Neural crest cell (in vitro differentiated cells): ENCODE measurements around the gene EYA3. TPM values are rescaled to one million over a fixed set of nuclear protein-coding genes. Genes with fewer than 3 reads are reported as not detected.

Source experiments
- DNase-seq: peaks from one replicate; pipeline ENCODE4 v3.0.0; 2021; ENCODE audit warnings: low read depth, mixed read lengths, low spot score
- H3K27ac Mint-ChIP-seq: one replicate; pipeline ENCODE4 v1.8.0; 2021; ENCODE audit warnings: mild to moderate bottlenecking, mixed read lengths; ENCODE audit not compliant: unreplicated experiment
- H3K27me3 Mint-ChIP-seq: 2 replicates; pipeline ENCODE4 v1.8.0; 2021; ENCODE audit warnings: low read depth, mild to moderate bottlenecking, mixed read lengths
- H3K36me3 Mint-ChIP-seq: 2 replicates; pipeline ENCODE4 v1.8.0; 2021; ENCODE audit warnings: low read depth, mild to moderate bottlenecking, mixed read lengths
- H3K4me1 Mint-ChIP-seq: 2 replicates; pipeline ENCODE4 v1.8.0; 2021; ENCODE audit warnings: mixed read lengths
- H3K4me3 Mint-ChIP-seq: one replicate; pipeline ENCODE4 v1.8.0; 2021; ENCODE audit warnings: mild to moderate bottlenecking, mixed read lengths
- H3K9me3 Mint-ChIP-seq: 2 replicates; pipeline ENCODE4 v1.8.0; 2021; ENCODE audit warnings: mixed read lengths
- total RNA-seq: library from RNA; stranded (reverse); gene quantifications from 2 replicates; pipeline ENCODE4 v1.2.1, GENCODE V29; 2021
- TF ChIP-seq, protein P1 (sequence below): fragments of 200-600 bp; sonication (generic); conservative IDR thresholded peaks from 2 replicates; pipeline ENCODE4 v1.5.0; 2021; ENCODE audit warnings: antibody characterized with exemption, mild to moderate bottlenecking

The EYA3 gene
- total RNA-seq, 1 donor from 2014 or later: 35.9 TPM

DNA sequence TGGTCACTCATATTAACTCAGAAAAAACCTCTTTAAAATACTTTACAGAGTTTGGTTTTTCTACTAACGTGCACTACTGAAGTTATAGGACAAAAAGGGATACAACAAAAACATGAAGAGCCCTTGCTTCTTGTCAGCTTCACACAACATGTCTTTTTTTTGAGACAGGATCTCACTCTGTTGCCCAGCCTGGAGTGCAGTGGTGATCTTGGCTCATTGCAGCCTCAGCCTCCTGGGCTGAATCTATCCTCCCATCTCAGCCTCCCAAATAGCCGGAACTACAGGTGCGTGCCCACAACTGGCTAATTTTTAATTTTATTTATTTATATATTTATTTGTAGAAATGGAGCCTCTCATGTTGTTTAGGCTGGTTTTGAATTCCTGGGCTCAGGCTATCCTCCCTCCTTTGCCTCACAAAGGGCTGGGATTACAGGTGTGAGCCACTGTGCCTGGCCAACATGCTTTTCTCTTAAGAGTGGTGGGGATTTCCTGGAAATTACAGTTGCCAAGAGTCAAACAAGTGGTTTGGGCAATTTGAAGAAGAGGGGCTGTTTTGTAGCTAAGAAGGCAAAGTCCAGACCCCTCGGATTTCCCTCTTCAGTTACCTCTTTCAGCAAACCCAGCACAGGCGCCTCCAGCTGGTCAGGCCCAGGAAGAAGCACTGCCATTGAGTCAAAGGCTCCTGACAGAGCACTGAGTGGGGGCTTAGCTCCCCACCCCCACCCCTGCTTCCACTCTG is 160.0 kb downstream of the EYA3 start:
- DNase-seq: no peak
- Mint-ChIP-seq H3K27ac (no peak overlapping the region), H3K4me3 (no peak overlapping the region), H3K27me3 (peaks cover 8% of the 10 kb centered on the region), H3K4me1 (no peaks in the 10 kb centered on the region), H3K9me3 (no peaks in the 10 kb centered on the region), H3K36me3 (no peaks in the 10 kb centered on the region)
- TF ChIP-seq, protein P1, sequence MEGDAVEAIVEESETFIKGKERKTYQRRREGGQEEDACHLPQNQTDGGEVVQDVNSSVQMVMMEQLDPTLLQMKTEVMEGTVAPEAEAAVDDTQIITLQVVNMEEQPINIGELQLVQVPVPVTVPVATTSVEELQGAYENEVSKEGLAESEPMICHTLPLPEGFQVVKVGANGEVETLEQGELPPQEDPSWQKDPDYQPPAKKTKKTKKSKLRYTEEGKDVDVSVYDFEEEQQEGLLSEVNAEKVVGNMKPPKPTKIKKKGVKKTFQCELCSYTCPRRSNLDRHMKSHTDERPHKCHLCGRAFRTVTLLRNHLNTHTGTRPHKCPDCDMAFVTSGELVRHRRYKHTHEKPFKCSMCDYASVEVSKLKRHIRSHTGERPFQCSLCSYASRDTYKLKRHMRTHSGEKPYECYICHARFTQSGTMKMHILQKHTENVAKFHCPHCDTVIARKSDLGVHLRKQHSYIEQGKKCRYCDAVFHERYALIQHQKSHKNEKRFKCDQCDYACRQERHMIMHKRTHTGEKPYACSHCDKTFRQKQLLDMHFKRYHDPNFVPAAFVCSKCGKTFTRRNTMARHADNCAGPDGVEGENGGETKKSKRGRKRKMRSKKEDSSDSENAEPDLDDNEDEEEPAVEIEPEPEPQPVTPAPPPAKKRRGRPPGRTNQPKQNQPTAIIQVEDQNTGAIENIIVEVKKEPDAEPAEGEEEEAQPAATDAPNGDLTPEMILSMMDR: no peak

DNA sequence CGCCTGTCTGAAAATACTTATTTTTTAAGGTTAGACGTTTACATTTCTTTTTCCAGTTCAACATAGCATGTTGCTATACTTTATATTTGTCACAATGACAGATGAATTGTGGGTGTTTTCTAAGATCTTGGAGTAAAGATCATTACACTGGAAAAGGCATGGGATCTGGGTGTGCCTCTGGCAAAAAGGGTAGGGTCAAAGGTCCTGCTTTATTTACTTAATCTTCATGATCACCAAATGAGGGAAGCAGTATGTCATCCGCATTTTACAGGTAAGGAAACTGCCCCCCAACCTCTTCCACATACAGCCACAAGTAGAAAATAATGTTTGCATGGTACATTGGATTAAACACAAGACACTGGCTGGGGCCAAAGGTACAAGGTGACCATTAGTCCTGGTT is 166.1 kb downstream of the EYA3 start:
- H3K27ac Mint-ChIP-seq: no peak overlapping the region
- no peak overlapping the region for H3K4me3 Mint-ChIP-seq
- H3K9me3 Mint-ChIP-seq: no peaks in the 10 kb centered on the region
- no peaks in the 10 kb centered on the region for H3K36me3 Mint-ChIP-seq
- H3K4me1 Mint-ChIP-seq: no peaks in the 10 kb centered on the region
- DNase-seq: no peak
- TF ChIP-seq, protein P1: no peak
- peaks cover 20% of the 10 kb centered on the region for H3K27me3 Mint-ChIP-seq

Other genes starting within 250 kb of the EYA3 start
- 5.5 and 5.7 TPM in 2 replicates for gene THEMIS2, start 216.1 kb downstream of the EYA3 start, total RNA-seq
- gene RPA2, start 174.0 kb downstream of the EYA3 start, total RNA-seq: 63.0 and 72.1 TPM in 2 replicates
- gene SMPDL3B, start 153.6 kb downstream of the EYA3 start, total RNA-seq: not detected in 2 replicates
- 9.6 and 11.8 TPM in 2 replicates for gene XKR8, start 128.6 kb downstream of the EYA3 start, total RNA-seq
- gene PTAFR, start 88.1 kb upstream of the EYA3 start, total RNA-seq: 0.25 and 0.28 TPM in 2 replicates
- 132 and 138 TPM in 2 replicates for gene DNAJC8, start 144.4 kb upstream of the EYA3 start, total RNA-seq
- gene ATP5IF1, start 147.5 kb upstream of the EYA3 start, total RNA-seq: 125 and 127 TPM in 2 replicates
- 20.2 and 20.6 TPM in 2 replicates for gene SESN2, start 170.9 kb upstream of the EYA3 start, total RNA-seq
- gene MED18, start 240.4 kb upstream of the EYA3 start, total RNA-seq: 11.8 and 12.5 TPM in 2 replicates